Embryonic facial prominence (tissue), 1 donor: ENCODE measurements around the gene IL32.

ENCODE experiments used
- DNase-seq: peaks from one replicate; pipeline ENCODE4 v3.0.0-alpha.2; 2016; ENCODE audit errors: extremely low spot score

Gene IL32

GRCh38 chr16:3115561-3115960 is 50.1 kb downstream of the IL32 start:
- no peak for DNase-seq

- DNase-seq = no peak
These were observed 52.9 kb downstream of the IL32 start for GRCh38 chr16:3118204-3118790.

- DNase-seq = no peak
These were observed 53.4 kb downstream of the IL32 start for GRCh38 chr16:3118846-3119245.
